SK-N-SH treated with all-trans-retinoic acid at 6 μM for 48 hours (cell line): Measurements from ENCODE around the gene S100B.
"Not testable (repeated sequence)": the region's sequence is repeated elsewhere in the genome, so short reads cannot be mapped to it uniquely, and the experiment has no call there.

Experiments used
- ARNTL ChIP-seq: fragments of 450-650 bp; formaldehyde crosslinking; IDR thresholded peaks from 2 replicates; pipeline ENCODE4 v1.5.0; 2020; ENCODE audit warnings: low read depth, mild to moderate bottlenecking, moderate library complexity, borderline replicate concordance
- BACH2 ChIP-seq: fragments of 250-450 bp; sonication (Bioruptor Pico); IDR thresholded peaks from 2 replicates; pipeline ENCODE4 v1.9.0; 2021; ENCODE audit warnings: mild to moderate bottlenecking, borderline replicate concordance
- GLIS3 ChIP-seq: fragments of 250-450 bp; sonication (Bioruptor Pico); IDR thresholded peaks from 2 replicates; pipeline ENCODE4 v1.5.0; 2020; ENCODE audit warnings: mild to moderate bottlenecking, moderate library complexity
- ISL1 ChIP-seq: fragments of 250-450 bp; sonication (Bioruptor Pico); IDR thresholded peaks from 2 replicates; pipeline ENCODE4 v2.1.2; 2022; ENCODE audit warnings: mild to moderate bottlenecking, moderate library complexity
- OSR1 ChIP-seq: fragments of 250-450 bp; sonication (Bioruptor Pico); IDR thresholded peaks from 2 replicates; pipeline ENCODE4 v1.8.0; 2022; ENCODE audit warnings: moderate library complexity, mild to moderate bottlenecking, inconsistent platforms
- PPARA ChIP-seq: fragments of 250-450 bp; sonication (Bioruptor Pico); IDR thresholded peaks from 2 replicates; pipeline ENCODE4 v1.5.0; 2020; ENCODE audit warnings: mild to moderate bottlenecking, borderline replicate concordance
- RARB ChIP-seq: fragments of 250-450 bp; sonication (Bioruptor Pico); IDR thresholded peaks from 2 replicates; pipeline ENCODE4 v1.8.0; 2021; ENCODE audit warnings: mild to moderate bottlenecking, moderate library complexity
- TCF4 ChIP-seq: fragments of 250-450 bp; sonication (Bioruptor Pico); IDR thresholded peaks from 2 replicates; pipeline ENCODE4 v1.8.0; 2021; ENCODE audit warnings: mild to moderate bottlenecking, moderate library complexity, borderline replicate concordance
- TOX ChIP-seq: fragments of 250-450 bp; sonication (Bioruptor Pico); IDR thresholded peaks from 2 replicates; pipeline ENCODE4 v1.8.0; 2021; ENCODE audit warnings: mild to moderate bottlenecking, moderate library complexity, borderline replicate concordance
- ZFP3 ChIP-seq: fragments of 250-450 bp; sonication (Bioruptor Pico); IDR thresholded peaks from 2 replicates; pipeline ENCODE4 v1.5.0; 2020; ENCODE audit warnings: mild to moderate bottlenecking, moderate library complexity
- ZFP30 ChIP-seq: fragments of 450-650 bp; formaldehyde crosslinking; IDR thresholded peaks from 2 replicates; pipeline ENCODE4 v1.5.0; 2022; ENCODE audit warnings: mild to moderate bottlenecking, moderate library complexity
- TF ChIP-seq, protein P1 (sequence below): fragments of 250-450 bp; sonication (Bioruptor Pico); IDR thresholded peaks from 2 replicates; pipeline ENCODE4 v1.5.1; 2020; ENCODE audit warnings: low read depth, mild to moderate bottlenecking, moderate library complexity

DNA sequence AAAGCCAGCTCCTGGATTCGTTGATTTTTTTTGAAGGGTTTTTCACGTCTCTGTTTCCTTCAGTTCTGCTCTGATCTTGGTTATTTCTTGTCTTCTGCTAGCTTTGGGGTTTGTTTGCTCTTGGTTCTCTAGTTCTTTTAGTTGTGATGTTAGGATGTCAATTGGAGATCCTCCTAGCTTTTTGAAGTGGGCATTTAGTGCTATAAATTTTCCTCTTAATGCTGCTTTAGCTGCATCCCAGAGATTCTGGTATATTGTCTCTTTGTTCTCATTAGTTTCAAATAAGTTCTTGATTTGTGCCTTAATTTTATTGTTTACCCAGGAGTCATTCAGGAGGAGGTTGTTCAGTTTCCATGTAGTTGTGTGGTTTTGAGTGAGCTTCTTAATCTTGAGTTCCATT, 25.5 kb downstream of the S100B start:
- TF ChIP-seq RARB (CRISPR knock-in tag); PPARA (CRISPR knock-in tag); BACH2; OSR1 (CRISPR knock-in tag); ZFP30 (CRISPR knock-in tag); TCF4 (CRISPR knock-in tag); ISL1 (CRISPR knock-in tag); ARNTL (CRISPR knock-in tag); ZFP3; TOX; GLIS3 (CRISPR knock-in tag): not testable (repeated sequence)
- TF ChIP-seq, protein P1, sequence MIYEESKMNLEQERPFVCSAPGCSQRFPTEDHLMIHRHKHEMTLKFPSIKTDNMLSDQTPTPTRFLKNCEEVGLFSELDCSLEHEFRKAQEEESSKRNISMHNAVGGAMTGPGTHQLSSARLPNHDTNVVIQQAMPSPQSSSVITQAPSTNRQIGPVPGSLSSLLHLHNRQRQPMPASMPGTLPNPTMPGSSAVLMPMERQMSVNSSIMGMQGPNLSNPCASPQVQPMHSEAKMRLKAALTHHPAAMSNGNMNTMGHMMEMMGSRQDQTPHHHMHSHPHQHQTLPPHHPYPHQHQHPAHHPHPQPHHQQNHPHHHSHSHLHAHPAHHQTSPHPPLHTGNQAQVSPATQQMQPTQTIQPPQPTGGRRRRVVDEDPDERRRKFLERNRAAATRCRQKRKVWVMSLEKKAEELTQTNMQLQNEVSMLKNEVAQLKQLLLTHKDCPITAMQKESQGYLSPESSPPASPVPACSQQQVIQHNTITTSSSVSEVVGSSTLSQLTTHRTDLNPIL (CRISPR knock-in tag): not testable (repeated sequence)
